Astrocyte (in vitro differentiated cells and primary cell): Measurements from ENCODE around the gene DNAH14.

ENCODE experiments used
- EZH2 ChIP-seq: IDR thresholded peaks from 2 replicates; pipeline ENCODE4 v1.6.1; 2012; ENCODE audit warnings: mild to moderate bottlenecking, low read length, inconsistent platforms; ENCODE audit not compliant: insufficient read depth
- TF ChIP-seq, protein P1 (sequence below): IDR thresholded peaks from 2 replicates; pipeline ENCODE4 v1.5.1; 2011; ENCODE audit warnings: low read depth, mild to moderate bottlenecking, inconsistent platforms, low read length, moderate library complexity; ENCODE audit not compliant: insufficient read depth

- no peak for TF ChIP-seq EZH2
- TF ChIP-seq, protein P1, sequence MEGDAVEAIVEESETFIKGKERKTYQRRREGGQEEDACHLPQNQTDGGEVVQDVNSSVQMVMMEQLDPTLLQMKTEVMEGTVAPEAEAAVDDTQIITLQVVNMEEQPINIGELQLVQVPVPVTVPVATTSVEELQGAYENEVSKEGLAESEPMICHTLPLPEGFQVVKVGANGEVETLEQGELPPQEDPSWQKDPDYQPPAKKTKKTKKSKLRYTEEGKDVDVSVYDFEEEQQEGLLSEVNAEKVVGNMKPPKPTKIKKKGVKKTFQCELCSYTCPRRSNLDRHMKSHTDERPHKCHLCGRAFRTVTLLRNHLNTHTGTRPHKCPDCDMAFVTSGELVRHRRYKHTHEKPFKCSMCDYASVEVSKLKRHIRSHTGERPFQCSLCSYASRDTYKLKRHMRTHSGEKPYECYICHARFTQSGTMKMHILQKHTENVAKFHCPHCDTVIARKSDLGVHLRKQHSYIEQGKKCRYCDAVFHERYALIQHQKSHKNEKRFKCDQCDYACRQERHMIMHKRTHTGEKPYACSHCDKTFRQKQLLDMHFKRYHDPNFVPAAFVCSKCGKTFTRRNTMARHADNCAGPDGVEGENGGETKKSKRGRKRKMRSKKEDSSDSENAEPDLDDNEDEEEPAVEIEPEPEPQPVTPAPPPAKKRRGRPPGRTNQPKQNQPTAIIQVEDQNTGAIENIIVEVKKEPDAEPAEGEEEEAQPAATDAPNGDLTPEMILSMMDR: no peak
Measured at GRCh38 chr1:225159793-225160192, 230.3 kb downstream of the DNAH14 start.
